ENCODE results near the gene DAP. TPM values are rescaled to one million over a fixed set of nuclear protein-coding genes. Genes with fewer than 3 reads are reported as not detected.

DAP gene
- total and polyA plus RNA-seq, 2 of the 13 experiments (the other 11 are each of a cell fraction or from before 2014, with no cell fraction given) = 22.0 to 57.5 TPM

GRCh38 chr5:10747678-10748622 lies 13.1 kb downstream of the DAP start (continued):
- TF ChIP-seq FOXP4 (CRISPR knock-in tag; IDR thresholded peaks at IDR 0.05) (0 out of 2 replicates have a peak, but pooled peaks have one; percentile 27), RFXANK (CRISPR knock-in tag; IDR thresholded peaks at IDR 0.05) (no peak), FOXM1 (CRISPR knock-in tag; IDR thresholded peaks at IDR 0.05) (no peak), SOX6 (IDR thresholded peaks at IDR 0.05) (no peak), SOX6 (CRISPR knock-in tag; IDR thresholded peaks at IDR 0.05) (peak; percentile 41; the same call in 1 of the 2 replicates), SMAD3 (CRISPR knock-in tag; IDR thresholded peaks at IDR 0.05) (no peak), DPF2 (CRISPR knock-in tag; IDR thresholded peaks at IDR 0.05; ENCODE audit: borderline replicate concordance, low read depth) (no peak), ASH2L (IDR thresholded peaks at IDR 0.05; ENCODE audit: insufficient read length, low read depth, low read length) (peak; percentile 41), EP300 (IDR thresholded peaks at IDR 0.05; ENCODE audit: low read depth in 2 of 2, low read length in 2 of 2) (0 out of 4 replicates have a peak, but pooled peaks of 1 of the 2 experiments have one; percentile 7), EP300 (CRISPR knock-in tag; IDR thresholded peaks at IDR 0.05; ENCODE audit: borderline replicate concordance) (no peak), ZNF883 (CRISPR knock-in tag; IDR thresholded peaks at IDR 0.05; ENCODE audit: not compliant biosample characterization) (no peak), ZNF816 (CRISPR knock-in tag; IDR thresholded peaks at IDR 0.05; ENCODE audit: borderline replicate concordance) (no peak), FOXP1 (IDR thresholded peaks at IDR 0.05) (no peak), FOXP1 (CRISPR knock-in tag; IDR thresholded peaks at IDR 0.05) (0 out of 2 replicates have a peak, but pooled peaks have one; percentile 17), ZXDC (CRISPR knock-in tag; IDR thresholded peaks at IDR 0.05) (no peak), ZMAT3 (CRISPR knock-in tag; conservative IDR thresholded peaks at IDR 0.05) (no peak)
- TF ChIP-seq, protein P1, sequence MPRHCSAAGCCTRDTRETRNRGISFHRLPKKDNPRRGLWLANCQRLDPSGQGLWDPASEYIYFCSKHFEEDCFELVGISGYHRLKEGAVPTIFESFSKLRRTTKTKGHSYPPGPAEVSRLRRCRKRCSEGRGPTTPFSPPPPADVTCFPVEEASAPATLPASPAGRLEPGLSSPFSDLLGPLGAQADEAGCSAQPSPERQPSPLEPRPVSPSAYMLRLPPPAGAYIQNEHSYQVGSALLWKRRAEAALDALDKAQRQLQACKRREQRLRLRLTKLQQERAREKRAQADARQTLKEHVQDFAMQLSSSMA (CRISPR knock-in tag; IDR thresholded peaks at IDR 0.05) = no peak
- TF ChIP-seq, protein P2, sequence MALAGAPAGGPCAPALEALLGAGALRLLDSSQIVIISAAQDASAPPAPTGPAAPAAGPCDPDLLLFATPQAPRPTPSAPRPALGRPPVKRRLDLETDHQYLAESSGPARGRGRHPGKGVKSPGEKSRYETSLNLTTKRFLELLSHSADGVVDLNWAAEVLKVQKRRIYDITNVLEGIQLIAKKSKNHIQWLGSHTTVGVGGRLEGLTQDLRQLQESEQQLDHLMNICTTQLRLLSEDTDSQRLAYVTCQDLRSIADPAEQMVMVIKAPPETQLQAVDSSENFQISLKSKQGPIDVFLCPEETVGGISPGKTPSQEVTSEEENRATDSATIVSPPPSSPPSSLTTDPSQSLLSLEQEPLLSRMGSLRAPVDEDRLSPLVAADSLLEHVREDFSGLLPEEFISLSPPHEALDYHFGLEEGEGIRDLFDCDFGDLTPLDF (CRISPR knock-in tag; IDR thresholded peaks at IDR 0.05) = no peak
- TF ChIP-seq, protein P3, sequence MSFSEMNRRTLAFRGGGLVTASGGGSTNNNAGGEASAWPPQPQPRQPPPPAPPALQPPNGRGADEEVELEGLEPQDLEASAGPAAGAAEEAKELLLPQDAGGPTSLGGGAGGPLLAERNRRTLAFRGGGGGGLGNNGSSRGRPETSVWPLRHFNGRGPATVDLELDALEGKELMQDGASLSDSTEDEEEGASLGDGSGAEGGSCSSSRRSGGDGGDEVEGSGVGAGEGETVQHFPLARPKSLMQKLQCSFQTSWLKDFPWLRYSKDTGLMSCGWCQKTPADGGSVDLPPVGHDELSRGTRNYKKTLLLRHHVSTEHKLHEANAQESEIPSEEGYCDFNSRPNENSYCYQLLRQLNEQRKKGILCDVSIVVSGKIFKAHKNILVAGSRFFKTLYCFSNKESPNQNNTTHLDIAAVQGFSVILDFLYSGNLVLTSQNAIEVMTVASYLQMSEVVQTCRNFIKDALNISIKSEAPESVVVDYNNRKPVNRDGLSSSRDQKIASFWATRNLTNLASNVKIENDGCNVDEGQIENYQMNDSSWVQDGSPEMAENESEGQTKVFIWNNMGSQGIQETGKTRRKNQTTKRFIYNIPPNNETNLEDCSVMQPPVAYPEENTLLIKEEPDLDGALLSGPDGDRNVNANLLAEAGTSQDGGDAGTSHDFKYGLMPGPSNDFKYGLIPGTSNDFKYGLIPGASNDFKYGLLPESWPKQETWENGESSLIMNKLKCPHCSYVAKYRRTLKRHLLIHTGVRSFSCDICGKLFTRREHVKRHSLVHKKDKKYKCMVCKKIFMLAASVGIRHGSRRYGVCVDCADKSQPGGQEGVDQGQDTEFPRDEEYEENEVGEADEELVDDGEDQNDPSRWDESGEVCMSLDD (CRISPR knock-in tag; IDR thresholded peaks at IDR 0.05; ENCODE audit: borderline replicate concordance) = no peak

Measured in HepG2 (cell line).